ENCODE measurements around the gene SH3RF3.
A peak's percentile ranks its signal among the peaks of the same experiment; 100 is the strongest.

SH3RF3 gene

DNA sequence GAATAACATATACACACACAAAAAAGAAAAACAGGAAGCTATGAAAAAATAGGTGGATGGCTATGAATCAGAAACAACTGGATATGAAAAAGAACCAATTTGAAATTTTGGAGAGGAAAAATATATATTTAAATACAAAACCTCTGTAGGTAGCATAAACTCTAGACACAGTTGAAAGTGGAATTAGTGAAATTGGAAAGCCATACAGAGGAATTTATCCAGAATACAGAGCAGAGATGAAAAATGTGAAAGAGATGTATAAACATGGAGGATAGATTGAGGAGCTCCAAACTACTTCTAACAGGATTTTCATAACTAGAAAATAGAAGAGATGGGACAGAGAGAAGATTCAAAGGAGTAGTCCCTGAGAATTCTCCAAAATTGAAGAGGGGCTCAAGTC is 315.9 kb downstream of the SH3RF3 start:
- ATAC-seq, result no peak
- TF ChIP-seq BACH2 (CRISPR knock-in tag; IDR thresholded peaks at IDR 0.05; ENCODE audit: borderline replicate concordance), result no peak
- peak; percentile 92 for TF ChIP-seq ZFP30 (CRISPR knock-in tag; IDR thresholded peaks at IDR 0.05)

DNA sequence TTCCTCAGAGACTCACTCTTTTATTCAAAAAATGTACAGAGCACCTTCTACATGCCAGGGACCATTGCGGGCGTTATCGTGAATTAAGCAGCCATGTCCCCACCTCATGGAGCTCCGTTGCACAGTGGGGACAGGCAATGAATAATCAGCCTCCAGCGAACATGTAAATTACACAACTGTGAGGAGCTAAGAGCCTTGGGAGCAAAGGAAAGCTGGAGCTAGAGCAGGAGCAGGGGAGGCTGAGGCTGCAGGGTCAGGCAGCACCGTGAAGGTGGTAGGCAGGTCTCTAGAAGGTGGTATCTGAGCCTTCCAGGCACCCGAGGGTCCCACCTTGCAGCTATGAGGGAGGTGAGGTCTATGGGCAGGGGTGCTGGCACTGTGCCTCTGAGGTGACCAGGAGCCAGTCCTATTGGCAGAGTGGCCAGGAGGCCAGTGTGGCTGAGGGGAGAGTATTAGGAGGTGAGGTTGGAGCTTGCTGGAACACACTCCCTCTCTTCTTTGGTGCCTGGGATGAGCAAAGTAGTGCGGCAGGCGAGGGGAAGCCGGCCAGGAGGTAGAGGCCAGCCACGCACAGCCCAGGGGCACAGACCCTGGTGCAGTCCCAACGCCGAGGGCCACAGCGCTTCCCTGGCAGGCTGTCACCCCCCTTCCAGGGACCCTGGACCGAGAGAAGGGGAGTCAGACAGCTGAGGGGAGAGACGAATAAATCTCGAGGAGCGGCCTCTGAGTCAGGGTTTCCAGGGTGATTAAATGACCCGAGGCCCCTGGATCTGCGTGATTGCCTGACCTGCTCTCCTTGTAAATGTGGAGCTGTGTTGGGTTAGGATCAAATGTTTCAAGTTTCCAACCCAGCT is 317.5 kb downstream of the SH3RF3 start:
- TF ChIP-seq TOX (CRISPR knock-in tag; IDR thresholded peaks at IDR 0.05; ENCODE audit: borderline replicate concordance), result no peak
- TF ChIP-seq, protein P1, sequence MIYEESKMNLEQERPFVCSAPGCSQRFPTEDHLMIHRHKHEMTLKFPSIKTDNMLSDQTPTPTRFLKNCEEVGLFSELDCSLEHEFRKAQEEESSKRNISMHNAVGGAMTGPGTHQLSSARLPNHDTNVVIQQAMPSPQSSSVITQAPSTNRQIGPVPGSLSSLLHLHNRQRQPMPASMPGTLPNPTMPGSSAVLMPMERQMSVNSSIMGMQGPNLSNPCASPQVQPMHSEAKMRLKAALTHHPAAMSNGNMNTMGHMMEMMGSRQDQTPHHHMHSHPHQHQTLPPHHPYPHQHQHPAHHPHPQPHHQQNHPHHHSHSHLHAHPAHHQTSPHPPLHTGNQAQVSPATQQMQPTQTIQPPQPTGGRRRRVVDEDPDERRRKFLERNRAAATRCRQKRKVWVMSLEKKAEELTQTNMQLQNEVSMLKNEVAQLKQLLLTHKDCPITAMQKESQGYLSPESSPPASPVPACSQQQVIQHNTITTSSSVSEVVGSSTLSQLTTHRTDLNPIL (CRISPR knock-in tag; IDR thresholded peaks at IDR 0.05; ENCODE audit: low read depth), result no peak
- no peak for TF ChIP-seq CSDC2 (CRISPR knock-in tag; IDR thresholded peaks at IDR 0.05)
- TF ChIP-seq RARB (CRISPR knock-in tag; IDR thresholded peaks at IDR 0.05), result no peak
- TF ChIP-seq ZNF70 (CRISPR knock-in tag; IDR thresholded peaks at IDR 0.05), result no peak
- TF ChIP-seq PPARA (CRISPR knock-in tag; IDR thresholded peaks at IDR 0.05; ENCODE audit: borderline replicate concordance), result no peak
- TF ChIP-seq, protein P2, sequence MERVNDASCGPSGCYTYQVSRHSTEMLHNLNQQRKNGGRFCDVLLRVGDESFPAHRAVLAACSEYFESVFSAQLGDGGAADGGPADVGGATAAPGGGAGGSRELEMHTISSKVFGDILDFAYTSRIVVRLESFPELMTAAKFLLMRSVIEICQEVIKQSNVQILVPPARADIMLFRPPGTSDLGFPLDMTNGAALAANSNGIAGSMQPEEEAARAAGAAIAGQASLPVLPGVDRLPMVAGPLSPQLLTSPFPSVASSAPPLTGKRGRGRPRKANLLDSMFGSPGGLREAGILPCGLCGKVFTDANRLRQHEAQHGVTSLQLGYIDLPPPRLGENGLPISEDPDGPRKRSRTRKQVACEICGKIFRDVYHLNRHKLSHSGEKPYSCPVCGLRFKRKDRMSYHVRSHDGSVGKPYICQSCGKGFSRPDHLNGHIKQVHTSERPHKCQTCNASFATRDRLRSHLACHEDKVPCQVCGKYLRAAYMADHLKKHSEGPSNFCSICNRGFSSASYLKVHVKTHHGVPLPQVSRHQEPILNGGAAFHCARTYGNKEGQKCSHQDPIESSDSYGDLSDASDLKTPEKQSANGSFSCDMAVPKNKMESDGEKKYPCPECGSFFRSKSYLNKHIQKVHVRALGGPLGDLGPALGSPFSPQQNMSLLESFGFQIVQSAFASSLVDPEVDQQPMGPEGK (CRISPR knock-in tag; IDR thresholded peaks at IDR 0.05; ENCODE audit: borderline replicate concordance), result no peak
- TF ChIP-seq TCF4 (CRISPR knock-in tag; IDR thresholded peaks at IDR 0.05; ENCODE audit: borderline replicate concordance), result no peak
- TF ChIP-seq, protein P3, sequence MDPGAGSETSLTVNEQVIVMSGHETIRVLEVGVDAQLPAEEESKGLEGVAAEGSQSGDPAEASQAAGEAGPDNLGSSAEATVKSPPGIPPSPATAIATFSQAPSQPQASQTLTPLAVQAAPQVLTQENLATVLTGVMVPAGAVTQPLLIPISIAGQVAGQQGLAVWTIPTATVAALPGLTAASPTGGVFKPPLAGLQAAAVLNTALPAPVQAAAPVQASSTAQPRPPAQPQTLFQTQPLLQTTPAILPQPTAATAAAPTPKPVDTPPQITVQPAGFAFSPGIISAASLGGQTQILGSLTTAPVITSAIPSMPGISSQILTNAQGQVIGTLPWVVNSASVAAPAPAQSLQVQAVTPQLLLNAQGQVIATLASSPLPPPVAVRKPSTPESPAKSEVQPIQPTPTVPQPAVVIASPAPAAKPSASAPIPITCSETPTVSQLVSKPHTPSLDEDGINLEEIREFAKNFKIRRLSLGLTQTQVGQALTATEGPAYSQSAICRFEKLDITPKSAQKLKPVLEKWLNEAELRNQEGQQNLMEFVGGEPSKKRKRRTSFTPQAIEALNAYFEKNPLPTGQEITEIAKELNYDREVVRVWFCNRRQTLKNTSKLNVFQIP (CRISPR knock-in tag; IDR thresholded peaks at IDR 0.05; ENCODE audit: borderline replicate concordance, low read depth), result no peak
- TF ChIP-seq ZNF565 (CRISPR knock-in tag; conservative IDR thresholded peaks at IDR 0.05; ENCODE audit: low read depth), result no peak
- TF ChIP-seq SNAI2 (CRISPR knock-in tag; IDR thresholded peaks at IDR 0.05), result no peak
- no peak for TF ChIP-seq ZNF8 (CRISPR knock-in tag; IDR thresholded peaks at IDR 0.05)
- TF ChIP-seq BACH2 (CRISPR knock-in tag; IDR thresholded peaks at IDR 0.05; ENCODE audit: borderline replicate concordance), result no peak
- TF ChIP-seq ARNTL (CRISPR knock-in tag; IDR thresholded peaks at IDR 0.05; ENCODE audit: borderline replicate concordance, low read depth), result no peak

DNA sequence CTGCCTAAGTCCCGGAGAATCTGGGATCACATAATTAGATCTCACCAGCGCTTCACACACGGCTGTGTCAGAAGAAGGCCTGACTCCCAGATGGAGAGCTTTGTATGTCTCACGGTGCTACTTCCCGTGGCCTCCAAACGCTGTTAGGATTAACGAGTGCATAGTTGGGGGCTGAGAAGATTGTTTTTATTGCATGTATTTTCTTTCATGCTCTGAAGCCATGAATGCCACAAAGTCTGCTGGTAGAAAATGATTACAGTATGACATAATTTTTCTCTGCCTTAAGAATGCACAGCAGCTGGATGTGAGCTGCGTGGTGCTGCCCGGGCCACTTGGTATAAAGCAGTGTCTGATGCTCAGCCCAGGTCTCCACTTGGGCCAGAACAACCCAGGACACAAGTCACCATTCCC is 318.3 kb downstream of the SH3RF3 start:
- TF ChIP-seq, protein P4, sequence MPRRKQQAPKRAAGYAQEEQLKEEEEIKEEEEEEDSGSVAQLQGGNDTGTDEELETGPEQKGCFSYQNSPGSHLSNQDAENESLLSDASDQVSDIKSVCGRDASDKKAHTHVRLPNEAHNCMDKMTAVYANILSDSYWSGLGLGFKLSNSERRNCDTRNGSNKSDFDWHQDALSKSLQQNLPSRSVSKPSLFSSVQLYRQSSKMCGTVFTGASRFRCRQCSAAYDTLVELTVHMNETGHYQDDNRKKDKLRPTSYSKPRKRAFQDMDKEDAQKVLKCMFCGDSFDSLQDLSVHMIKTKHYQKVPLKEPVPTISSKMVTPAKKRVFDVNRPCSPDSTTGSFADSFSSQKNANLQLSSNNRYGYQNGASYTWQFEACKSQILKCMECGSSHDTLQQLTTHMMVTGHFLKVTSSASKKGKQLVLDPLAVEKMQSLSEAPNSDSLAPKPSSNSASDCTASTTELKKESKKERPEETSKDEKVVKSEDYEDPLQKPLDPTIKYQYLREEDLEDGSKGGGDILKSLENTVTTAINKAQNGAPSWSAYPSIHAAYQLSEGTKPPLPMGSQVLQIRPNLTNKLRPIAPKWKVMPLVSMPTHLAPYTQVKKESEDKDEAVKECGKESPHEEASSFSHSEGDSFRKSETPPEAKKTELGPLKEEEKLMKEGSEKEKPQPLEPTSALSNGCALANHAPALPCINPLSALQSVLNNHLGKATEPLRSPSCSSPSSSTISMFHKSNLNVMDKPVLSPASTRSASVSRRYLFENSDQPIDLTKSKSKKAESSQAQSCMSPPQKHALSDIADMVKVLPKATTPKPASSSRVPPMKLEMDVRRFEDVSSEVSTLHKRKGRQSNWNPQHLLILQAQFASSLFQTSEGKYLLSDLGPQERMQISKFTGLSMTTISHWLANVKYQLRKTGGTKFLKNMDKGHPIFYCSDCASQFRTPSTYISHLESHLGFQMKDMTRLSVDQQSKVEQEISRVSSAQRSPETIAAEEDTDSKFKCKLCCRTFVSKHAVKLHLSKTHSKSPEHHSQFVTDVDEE (CRISPR knock-in tag; IDR thresholded peaks at IDR 0.05), result 0 out of 2 replicates have a peak, but pooled peaks have one; percentile 44
- no peak for TF ChIP-seq CSDC2 (CRISPR knock-in tag; IDR thresholded peaks at IDR 0.05)
- ATAC-seq, result peak; percentile 83

More for the DNA sequence above, 317.5 kb downstream of the SH3RF3 start:
- ATAC-seq, result peak; percentile 13; the same call in 1 of the 3 replicates

DNA sequence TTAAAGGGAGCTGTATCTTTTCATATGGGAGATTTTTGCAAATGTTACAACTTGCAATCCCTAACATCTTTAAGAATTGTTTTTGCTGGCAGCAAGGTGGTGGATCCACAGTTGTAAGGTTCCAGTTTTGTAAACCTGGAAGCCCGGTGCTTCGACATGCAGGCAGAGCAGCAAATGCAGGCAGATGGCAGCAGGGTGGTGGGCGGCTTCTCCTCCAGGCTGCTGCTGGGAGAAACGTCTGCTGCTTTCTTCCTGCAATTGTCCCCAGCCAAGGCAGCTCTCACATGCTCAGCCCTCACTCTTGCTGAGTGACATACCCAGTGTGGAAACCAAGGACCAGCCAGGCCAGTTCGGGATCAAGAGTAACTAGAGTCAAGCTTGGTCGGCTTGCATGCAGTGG is 318.8 kb downstream of the SH3RF3 start:
- TF ChIP-seq, protein P4 (CRISPR knock-in tag; IDR thresholded peaks at IDR 0.05), result no peak
- TF ChIP-seq, protein P3 (CRISPR knock-in tag; IDR thresholded peaks at IDR 0.05; ENCODE audit: borderline replicate concordance, low read depth), result no peak
- no peak for TF ChIP-seq ZFP3 (CRISPR knock-in tag; IDR thresholded peaks at IDR 0.05)
- TF ChIP-seq PPARA (CRISPR knock-in tag; IDR thresholded peaks at IDR 0.05; ENCODE audit: borderline replicate concordance), result no peak
- TF ChIP-seq CSDC2 (CRISPR knock-in tag; IDR thresholded peaks at IDR 0.05), result no peak
- TF ChIP-seq ZC3H10 (CRISPR knock-in tag; IDR thresholded peaks at IDR 0.05), result no peak
- TF ChIP-seq RARB (CRISPR knock-in tag; IDR thresholded peaks at IDR 0.05), result no peak
- no peak for TF ChIP-seq ZFP30 (CRISPR knock-in tag; IDR thresholded peaks at IDR 0.05)
- TF ChIP-seq, protein P1 (CRISPR knock-in tag; IDR thresholded peaks at IDR 0.05; ENCODE audit: low read depth), result no peak
- ATAC-seq, result no peak

Data from SK-N-SH treated with all-trans-retinoic acid at 6 μM for 48 hours (cell line).